NCI-H526 treated with DMSO at 0.1 percent for 48 hours (cell line): ENCODE measurements around the gene AKR1C3.
A peak's percentile ranks its signal among the peaks of the same experiment; 100 is the strongest.
"Not testable (repeated sequence)": the region's sequence is repeated elsewhere in the genome, so short reads cannot be mapped to it uniquely, and the experiment has no call there.

ENCODE experiments used
- DNase-seq: peaks from one replicate; lab custom pipeline; 2025; lab: John Stamatoyannopoulos, UW

AKR1C3 gene

DNA sequence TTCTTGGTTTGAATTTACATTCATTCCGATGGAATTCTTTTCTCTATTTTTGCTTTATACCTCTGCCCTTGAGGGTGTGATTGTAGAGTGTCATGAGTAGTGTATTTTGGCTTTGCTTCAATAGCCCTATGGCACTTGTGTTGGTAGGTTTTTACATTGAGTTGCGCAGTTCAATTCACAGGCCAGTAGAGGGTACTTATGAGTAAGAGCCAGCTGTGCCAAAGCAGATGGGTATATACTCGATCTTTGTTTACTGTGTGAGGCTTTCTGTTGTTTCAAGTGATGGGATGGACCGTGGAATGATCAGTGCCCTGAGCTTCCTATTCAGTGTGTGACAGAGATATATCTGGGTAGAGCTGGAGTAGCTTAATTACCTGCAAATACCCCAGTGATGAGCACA lies 4.3 kb upstream of the AKR1C3 start:
- peak; percentile 4 for DNase-seq

DNA sequence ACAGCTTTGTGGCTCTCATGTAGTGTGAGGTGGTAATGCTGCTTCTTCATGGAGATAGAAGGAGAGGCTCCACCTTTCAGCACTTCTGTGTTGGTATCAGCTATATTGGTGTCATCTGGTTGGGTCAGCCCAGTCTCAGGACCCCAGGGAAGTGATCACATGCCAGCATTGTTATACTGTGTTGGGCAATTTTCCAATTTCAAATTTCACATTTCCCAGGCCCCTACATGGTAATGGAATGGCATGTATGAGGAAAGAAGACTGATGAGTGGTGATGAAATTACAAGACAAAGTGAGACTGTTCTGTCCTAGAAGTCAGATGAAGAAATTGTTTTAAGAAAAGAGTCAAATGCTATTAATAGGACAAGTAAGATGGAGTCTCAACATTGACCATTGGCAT lies 3.7 kb upstream of the AKR1C3 start:
- no peak for DNase-seq

DNA sequence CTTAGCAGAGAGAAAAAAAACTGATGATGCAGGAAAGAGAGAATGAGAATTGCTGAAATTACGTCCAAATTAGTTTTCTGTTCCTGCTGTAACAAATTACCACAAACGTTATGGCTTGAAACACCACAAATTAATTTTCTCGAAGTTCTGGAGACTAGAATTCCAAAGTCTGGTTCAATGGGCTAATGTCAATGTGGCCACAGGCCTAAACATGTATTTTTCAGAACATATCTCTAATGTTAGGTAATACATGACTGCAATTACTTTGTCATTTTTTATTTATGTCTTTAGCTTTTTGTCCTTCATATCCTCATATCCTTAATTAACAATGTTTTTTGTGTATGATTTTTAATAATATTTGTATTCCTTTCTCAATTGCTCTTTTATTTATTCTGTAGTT lies 3.0 kb upstream of the AKR1C3 start:
- DNase-seq = no peak

DNA sequence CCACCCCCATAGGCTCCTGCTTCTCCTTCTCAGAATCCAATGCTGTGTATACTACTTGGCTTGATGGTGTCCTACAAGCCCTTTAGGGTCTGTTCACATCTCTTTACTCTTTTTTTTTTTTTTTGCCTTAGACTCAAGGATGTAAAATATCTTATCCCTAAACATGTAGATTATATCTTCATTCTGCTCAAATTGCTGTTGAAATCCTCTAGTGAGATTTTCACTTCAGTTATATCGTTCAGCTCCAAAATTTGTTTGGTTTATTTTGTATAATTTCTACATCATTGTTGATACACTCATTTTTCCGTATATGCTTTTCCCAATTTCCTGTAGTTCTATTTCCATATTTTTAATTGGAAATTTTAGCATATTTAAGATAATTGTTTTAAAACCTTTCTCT lies 1.8 kb upstream of the AKR1C3 start:
- no peak for DNase-seq

DNA sequence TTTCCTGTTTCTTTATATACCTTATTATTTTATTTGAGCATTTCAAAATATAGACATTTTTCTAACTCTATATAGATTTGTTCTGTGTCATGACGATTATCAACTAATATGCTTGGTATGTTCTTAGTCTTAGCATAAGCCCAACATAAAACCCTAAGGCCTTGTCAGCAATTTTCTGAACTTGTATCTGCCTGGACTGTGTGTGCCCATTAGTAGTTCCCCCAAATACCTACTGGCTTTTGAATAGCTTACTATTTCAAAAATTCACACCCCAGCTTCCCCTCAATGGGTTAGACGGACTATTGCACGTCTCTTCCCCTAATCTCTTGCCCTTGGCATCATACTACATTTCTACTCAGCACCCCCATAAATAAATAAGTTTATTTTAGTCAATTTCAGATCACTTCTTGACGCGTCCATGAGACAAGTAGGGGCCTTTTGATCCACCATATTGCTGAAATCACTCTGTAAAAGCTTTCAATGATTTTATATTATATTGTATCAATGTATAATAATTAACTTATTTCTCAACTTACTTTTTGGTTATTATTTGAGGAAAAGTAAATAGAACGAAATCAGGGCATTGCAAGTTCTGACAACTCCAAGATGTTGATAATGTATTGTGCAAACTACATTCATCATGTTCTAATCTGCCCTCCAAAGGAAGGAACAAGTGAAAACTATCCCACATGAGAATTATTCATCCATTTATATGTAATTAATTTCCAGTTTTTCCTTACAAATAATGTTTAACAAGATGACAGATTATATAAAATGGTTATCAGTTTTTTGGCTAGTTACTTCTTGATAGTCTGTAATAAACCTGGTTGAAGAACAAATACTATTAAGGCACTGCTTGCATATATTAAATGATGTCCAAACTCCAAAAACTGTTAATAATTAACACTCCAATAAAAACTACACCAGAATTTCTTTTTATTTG lies 1.1 kb upstream of the AKR1C3 start:
- no peak for DNase-seq

DNA sequence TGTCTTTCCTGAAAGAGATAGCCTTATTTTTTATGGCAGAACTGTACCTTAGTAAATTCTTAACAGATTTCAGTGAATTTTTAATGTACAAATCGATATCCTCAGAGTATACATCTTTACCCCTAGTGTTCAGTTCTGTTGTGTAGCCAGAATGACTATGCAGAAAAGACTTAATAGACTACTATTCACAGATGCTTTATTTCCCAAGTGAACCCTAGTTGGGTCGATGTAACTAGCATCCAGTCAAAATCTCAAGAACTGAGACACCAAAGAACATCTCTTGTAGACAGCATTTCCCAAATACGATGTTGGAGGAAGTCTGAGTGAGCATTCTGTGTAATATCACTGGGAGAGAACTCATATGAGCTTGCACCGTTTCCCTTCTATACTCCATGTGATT lies 1.5 kb downstream of the AKR1C3 start:
- DNase-seq = no peak

DNA sequence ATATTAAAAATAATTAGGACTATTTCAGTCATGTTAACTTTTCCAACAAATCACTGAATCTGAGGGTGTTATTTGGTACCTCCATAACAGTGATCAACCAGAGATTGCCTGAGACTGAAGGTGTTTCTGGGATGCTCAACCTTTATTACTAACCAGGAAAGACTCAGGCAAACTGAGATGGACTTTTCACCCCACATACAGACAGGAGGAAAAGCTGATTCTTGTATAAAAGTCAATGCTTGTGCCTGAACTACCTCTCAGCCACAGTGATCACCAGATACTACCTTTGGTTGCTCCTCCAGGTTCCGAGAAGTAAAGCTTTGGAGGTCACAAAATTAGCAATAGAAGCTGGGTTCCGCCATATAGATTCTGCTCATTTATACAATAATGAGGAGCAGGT lies 1.9 kb downstream of the AKR1C3 start:
- DNase-seq = no peak

DNA sequence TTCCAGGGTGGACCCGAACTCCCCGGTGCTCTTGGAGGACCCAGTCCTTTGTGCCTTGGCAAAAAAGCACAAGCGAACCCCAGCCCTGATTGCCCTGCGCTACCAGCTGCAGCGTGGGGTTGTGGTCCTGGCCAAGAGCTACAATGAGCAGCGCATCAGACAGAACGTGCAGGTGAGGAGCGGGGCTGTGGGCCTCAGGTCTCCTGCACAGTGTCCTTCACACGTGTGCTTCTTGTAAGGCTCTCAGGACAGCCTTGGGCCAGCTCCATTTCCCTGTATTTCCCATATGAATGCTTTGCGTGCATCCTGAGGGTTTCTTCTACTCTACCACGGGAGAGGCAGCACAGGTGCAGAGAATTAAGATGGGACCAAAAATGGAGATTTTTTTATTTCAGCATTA lies 8.3 kb downstream of the AKR1C3 start:
- not testable (repeated sequence) for DNase-seq

DNA sequence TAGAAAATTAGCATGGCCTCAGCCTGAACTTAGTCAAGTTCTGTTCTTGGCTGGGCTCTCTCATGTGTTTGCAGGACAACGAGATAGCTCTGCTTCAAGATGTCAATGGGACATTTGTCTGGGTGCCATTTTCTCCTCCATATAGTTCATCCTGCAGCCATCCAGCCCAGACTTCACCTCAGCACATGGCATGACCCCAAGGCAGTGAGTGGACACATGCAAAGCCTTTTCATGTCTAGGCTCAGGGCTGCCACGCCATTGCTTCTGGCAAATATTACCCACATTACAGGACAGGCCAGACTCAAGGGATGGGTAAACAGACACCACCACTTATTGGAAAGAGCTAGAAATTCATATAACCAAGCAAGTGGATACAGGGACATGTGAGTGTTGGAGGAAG lies 9.3 kb downstream of the AKR1C3 start:
- no peak for DNase-seq

DNA sequence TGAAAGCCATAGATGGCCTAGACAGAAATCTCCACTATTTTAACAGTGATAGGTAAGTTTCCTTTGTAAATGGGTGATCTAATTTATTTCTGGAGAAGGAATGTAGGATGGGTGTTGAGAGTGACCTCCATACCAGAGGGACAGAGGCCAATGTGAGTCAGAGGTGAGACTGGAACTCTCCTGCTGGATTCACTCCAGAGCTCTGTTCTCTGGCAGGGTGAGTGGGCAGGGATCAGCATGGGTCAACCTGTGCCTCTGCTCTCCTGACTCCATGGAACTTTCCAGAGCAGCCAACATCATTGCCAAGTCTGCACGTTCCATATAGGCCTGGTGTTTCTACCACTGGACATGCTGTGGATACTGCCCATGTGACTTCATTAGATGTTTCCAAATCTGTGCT lies 11.4 kb downstream of the AKR1C3 start:
- no peak for DNase-seq

DNA sequence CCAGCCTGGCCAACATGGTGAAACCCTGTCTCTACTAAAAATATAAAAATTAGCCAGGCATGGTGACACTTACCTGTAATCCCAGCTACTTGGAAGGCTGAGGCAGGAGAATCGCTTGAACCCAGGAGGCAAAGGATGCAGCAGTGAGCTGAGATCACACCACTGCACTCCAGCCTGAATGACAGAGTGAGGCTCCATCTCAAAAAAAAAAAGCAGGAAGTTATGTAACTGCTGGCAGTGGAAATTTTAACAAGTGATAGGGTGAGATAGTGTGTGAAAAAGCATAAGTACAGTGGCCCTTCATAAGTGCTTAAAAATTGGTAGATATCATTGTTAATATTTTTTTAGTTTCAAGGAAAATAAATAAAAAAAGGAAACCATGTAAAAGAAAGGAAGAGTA lies 12.3 kb downstream of the AKR1C3 start:
- DNase-seq = no peak

DNA sequence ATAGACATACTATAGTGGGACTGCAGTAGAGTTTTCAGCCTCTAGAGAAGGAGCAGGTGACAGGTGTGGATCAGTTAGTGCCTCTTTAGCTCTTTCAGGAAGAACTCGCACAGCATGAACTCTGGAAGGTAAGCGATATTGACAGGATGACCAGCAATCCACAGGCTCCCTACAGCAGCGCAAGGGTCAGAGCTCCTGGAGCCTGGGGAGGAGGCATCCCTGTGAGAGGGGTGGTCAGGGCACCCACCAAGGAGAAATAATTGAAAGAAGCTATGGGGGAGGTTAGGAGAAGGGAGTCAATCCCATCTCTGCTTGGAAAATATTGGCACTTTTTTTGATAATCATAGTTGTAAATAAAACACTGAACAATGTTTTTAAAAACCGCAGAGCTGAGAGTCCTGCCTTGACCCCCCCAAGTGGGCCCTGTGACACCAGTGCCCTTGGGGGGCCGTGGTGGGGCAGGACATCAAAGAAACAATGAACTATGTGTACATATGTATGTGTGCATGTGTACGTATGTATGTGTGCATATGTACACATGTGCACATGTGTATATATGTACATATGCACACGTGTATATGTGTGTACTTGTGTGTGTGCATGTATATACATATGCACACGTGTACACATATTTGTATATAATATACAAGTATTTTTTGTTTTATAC lies 13.8 kb downstream of the AKR1C3 start:
- no peak for DNase-seq

DNA sequence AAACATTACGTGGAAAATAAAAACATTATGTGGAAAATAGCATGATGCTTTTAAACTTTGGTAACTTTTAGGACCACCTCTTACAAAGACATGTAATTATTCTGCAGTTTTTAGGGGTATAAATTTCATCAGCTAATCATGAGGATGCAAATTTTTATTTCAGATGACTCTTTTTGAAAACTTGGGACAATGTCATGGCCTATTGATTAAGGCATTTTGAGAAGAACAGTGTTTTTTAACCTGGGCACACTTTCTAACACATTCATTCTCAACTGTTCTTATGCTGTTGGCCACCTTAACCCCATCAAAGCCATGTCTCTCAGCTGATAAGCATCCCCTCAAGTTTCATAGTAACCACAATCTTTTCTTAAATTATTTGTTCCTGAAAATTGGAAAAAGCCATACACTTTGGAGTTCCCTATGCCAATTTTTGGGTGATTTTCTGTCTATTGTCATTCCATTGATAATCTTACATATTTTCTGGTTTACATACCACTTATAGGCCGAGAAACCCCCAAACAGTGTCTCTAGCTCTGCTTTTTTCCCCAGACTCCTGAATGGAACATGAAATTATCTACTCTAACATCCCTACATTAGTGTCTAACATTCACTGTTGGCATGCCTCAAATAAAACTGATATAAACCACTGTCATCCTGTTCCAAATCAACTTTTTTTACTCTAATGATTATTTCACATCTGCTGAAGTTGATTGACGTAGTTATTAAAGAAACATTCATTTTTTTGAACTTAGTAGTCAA lies 14.6 kb downstream of the AKR1C3 start:
- DNase-seq = no peak

DNA sequence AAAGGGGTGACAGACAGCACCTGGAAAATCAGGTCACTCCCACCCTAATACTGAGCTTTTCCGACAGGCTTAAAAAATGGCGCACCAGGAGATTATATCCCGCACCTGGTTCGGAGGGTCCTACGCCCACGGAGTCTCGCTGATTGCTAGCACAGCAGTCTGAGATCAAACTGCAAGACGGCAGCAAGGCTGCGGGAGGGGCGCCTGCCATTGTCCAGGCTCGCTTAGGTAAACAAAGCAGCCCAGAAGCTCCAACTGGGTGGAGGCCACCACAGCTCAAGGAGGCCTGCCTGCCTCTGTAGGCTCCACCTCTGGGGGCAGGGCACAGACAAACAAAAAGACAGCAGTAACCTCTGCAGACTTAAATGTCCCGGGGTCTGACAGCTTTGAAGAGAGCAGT lies 15.6 kb downstream of the AKR1C3 start:
- not testable (repeated sequence) for DNase-seq

DNA sequence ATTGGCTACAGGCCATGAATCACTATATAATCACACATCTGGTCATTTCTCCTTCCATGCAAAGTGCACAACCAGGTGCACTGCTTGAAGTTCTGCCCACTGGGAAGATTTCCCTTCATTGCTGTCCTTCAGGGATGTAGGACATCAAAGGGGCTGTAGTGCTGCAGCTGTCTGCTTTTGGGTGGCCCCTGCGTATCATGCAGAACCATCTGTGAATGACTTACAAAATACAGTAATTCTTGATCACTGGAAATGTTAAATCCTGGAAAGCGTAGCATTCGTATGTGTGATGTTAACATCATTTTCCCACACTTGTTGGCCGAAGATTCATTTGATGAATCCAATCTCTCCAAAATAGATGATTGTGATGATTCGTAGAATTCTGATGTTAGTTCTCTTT lies 22.4 kb downstream of the AKR1C3 start:
- no peak for DNase-seq

DNA sequence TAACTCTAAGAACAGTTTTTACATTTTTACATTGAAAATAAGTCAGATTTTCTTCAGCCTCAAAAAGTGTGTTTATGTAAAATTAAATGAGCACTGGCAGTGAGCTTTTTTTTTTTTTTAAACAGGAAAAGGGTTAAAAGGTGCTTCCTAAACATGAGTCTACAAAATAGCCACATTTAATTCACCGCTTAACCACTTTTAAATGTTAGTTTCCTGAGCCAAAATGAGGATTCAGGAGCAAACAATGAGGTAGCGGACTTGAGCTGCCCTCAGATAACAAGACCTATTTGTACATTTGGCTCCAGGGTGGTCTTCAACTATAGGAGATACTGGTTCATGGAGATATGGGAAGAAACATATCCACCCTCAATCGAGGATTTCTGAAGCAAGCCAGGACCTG lies 22.8 kb downstream of the AKR1C3 start:
- no peak for DNase-seq

DNA sequence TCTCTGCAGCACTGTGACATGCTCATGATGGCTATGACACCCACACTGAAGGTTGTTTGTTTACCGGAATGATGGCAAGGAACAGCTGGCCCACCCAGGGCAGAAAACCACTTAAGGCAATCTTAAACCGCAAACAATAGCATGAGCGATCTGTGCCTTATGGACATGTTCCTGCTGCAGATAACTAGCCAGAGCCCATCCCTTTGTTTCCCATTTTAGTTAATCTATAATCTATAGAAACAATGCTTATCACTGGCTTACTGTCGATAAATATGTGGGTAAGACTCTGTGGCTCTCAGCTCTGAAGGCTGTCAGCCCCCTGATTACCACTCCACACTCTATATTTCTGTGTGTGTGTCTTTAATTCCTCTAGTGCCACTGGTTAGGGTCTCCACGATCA lies 25.8 kb downstream of the AKR1C3 start:
- not testable (repeated sequence) for DNase-seq

DNA sequence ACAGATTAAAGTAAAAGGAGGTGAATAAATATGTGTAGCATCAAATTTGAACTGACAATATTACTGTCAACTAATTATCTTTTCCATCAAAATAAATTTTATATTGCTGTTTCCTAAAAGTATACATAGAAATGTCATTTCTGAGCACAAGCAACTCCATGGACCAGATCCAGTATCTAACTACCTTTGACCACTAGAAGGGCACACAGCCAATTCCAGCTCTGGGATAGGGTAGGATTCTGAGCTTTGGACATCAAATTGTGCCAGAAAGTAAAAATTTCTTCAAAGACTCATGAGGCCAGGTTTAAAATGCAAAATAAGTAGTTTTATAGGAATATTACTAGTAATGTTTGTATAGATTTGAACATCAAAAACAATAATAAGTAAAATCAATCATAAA lies 29.7 kb downstream of the AKR1C3 start:
- DNase-seq = no peak

DNA sequence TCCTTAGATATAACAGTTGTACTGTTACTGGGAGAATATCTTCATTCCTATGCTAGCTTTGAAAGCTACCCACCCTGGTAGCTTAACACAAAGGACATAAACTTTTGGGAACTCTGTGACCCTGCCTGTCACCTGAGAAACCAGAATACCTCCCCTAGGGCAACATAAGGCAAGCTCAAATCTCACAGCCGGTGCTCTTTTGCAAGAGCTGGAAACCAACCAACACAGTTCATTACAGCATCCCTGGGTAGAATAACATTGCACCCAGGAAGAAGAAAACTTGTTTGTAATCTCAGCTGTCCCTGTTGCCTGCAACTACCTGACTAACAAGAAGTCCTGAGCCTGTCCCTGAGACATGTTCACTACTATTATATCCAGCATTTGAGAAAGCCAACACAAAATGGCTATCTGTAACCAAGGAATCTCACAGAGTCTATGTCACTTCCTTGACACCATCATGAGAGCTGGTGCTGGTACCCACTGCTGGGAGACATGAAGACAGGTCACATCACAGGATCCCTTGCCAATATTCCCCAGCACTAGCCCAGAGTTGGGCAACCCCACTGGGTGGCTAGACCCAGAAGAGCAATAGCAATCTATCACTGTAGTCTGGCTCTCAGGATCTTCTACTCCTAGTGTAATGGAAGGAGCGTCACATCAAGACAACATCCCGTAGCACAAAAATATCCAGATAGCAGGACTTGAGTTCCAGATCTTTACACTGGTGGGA lies 31.3 kb downstream of the AKR1C3 start:
- no peak for DNase-seq

DNA sequence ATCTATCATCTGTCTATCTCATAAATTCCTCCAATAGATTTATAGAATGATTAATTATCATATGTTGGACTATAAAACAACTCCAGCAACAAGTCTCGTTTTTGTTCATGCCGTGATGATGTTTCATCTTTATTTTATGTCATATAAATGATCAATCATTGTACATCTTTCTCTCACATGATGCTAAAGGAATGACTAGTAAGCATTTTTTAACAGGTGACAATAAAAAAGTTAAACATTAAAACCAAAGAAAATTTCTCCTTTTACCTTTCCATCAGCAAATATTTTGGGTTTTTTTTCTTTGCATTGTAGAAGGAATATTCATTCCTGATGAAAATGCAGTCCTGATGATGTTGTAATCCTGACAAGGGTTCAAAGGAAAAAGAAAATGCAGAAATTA lies 41.4 kb downstream of the AKR1C3 start:
- no peak for DNase-seq

DNA sequence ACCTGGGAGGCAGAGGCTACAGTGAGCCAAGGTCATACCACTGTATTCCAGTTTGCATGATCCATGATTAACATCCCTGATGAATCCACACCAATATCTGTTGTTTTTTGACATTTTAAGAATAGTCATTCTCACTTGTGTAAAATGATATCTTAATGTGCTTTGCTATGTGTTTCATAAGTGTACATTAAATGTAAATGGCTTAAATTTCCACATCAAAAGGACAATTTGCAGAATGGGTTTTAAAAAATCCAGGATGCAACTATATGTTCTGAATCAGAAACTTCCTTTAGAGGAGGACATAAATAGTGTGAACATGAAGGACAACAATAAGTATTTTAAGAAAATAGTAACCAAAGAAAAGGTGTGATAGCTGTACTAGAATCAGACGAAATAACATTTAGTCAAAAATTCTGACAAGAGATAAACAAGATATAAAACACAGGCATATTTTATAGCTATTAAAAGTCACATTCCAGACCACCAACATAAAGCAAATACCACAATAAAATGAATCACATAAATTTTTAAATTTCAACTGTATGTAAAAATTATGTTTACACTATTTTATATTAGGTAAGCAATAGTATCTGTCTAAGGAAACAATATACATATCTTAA lies 42.4 kb downstream of the AKR1C3 start:
- no peak for DNase-seq

DNA sequence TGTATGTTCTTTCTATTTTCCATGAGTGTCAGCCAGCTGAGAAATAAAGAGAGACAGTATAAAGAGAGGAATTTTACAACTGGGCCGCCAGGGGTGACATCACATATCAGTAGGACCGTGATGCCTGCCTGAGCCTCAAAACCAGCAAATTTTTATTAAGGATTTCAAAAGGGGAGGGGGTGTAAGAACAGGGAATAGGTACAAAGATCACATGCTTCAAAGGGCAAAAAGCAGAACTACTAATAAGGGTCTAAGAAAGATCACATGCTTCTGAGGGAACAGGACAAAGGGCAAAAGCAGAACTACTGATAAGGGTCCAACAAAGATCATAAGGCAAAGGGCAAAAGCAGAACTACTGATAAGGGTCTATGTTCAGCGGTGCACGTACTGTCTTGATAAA lies 43.5 kb downstream of the AKR1C3 start:
- DNase-seq = not testable (repeated sequence)
